ENCODE results near the gene VDR.

The VDR gene

DNA sequence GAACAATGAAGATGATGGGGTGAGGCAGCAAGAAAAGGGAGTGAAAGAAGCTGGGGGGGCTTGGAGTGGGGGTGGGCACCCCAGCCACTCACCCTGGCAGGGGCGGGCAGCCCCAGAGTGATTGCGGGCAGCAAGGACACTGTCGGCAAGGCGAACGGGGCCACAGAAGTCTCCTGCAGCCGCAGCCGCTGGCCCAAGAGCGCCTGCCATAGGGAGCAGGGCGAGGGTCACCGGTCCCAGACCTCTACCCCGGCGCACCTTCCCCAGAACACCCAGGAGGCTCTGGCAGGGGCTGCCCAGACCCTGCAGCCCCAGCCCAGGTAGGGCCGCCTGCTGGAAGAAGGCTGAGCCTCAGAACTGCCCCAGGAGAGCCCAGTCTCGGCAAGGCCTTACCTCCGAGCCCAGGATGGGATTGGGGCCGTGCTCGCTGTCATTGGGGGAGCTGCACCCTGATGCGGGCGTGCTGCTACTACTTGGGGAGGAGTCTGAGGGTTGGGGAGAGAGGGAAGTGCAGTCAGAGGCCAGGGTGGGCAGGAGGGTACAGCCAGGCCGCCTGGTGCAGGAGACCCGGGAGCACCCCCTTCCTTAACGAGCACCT is 108.9 kb downstream of the VDR start:
- FAIRE-seq: no peak

DNA sequence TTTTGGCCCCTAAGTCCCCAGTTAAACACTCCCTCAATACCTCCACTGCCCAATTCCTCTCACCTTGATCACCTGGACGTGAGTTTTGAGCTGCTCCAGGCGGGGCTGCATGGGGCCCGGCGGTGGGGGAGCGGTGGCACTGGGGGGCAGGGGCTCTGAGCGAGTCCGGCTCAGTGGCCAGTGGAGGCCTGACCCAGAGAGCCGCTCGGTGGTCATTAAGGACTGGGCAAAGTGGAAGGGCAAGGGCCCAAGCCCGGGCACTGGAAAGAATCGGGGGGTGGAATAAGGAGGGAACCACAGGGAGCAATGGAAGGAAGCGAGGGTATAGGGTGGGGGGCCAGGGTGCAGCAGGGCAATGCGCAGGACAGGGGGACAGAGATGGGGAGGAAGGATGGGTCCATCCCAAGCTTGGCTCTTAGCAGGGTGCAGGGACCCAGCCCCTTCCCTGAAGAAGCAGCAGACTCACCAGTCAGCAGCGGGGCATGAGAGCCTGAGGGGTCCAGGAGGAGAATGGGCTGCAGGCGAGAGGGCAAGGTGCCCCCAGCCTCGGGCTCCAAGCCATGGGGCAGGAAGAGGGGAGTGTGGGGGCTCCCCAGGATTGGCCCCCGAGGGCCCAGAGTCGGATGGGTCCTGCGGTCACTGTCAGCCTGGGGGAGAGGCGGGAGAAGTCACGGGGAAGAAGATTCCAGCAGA is 109.5 kb downstream of the VDR start:
- FAIRE-seq (no peak), DNase-seq (ENCODE audit: low spot score) (no peak)

More for the DNA sequence above, 108.9 kb downstream of the VDR start:
- DNase-seq (ENCODE audit: low spot score): no peak

DNA sequence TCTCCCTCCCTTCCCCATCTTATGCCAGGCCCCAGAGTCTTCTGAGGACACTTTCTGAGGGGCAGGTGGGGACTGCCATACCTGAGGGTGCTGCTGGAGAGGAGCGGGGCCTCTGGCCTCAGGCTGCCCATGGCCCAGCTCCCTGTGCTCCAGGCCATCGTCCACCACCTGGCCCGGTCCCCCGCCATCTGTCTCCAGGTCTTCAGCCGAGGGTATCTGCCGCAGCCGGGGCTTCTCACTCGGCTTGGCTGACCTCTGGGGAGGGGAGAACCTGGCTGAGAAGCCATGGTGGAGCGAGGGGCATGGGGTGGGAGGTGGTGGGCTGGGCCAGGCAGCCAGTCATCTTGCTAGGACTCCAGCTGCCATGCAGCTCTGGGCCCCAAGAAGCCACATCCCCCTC is 110.1 kb downstream of the VDR start:
- no peak for FAIRE-seq

DNA sequence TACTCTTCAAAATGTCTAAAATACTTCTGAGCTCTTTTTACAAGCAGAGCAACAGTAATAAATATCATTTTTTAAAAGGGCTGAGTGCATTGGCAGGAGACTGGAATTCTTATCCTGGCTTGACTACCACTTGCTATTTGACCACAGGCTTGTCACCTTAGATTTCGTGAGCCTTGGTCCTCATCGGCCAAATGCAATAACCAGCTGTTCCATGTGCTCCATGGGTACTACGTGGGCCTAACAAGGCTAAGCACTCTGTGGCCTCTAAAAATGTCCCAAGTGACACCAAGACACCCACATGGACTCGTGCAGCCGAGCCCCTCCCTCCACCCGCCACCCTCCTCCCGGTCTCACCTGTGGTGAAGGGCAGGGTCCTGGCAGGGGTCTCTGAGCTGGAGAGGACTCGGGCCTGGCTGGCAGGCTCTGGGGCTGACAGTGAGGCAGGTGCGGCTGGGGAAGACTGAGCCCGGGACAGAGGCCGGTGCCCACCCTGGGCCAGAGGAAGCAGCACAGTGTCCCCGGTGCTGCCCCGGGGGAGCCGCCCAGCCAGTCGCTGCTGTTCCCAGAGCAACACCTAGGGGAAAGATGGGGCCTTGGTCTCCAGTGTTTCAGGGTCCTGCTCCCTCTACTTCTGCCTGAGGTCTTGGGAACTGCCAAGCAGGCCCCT is 111.6 kb downstream of the VDR start:
- DNase-seq (ENCODE audit: low spot score) (no peak), FAIRE-seq (no peak)

More for the DNA sequence above, 110.1 kb downstream of the VDR start:
- DNase-seq (ENCODE audit: low spot score): no peak

DNA sequence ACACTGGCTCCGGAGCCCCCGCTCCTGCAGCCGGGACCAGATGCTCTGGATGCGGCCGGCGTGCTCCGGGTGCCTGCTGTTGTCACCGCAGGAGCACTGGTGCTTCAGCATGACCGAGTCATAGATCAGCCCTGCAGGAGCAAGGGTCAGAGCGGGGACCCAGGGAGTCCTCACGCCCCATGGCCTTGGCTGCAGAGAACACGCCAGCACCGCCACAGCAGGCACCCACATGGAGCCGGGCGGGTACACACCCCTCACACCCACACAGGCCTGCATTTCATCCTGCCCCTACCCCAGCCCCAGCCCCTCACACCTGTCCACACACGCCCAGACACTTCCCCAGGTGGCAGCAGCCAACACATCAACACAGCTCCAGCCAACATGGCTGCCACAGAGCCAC is 112.9 kb downstream of the VDR start:
- FAIRE-seq (no peak), DNase-seq (ENCODE audit: low spot score) (no peak)
